GM19372 (cell line): ENCODE results near the gene PANX1.

ENCODE experiments used
- ATAC-seq: cut with Tn5 transposase; IDR thresholded peaks from one replicate; pipeline ENCODE4 v1.9.1; 2021; ENCODE audit warnings: mild to moderate bottlenecking, low read depth, moderate library complexity; ENCODE audit not compliant: unreplicated experiment

The PANX1 gene

GRCh38 chr11:94128291-94128745 lies 323 bp upstream of the PANX1 start:
- ATAC-seq: peak; percentile 23

GRCh38 chr11:94129512-94130297 lies 1.1 kb downstream of the PANX1 start:
- no peak for ATAC-seq

- ATAC-seq: no peak
Measured at GRCh38 chr11:94130298-94131046, 1.8 kb downstream of the PANX1 start.

- no peak for ATAC-seq
Measured at GRCh38 chr11:94131047-94131717, 2.5 kb downstream of the PANX1 start.

GRCh38 chr11:94131718-94132115 lies 3.1 kb downstream of the PANX1 start:
- ATAC-seq: no peak

GRCh38 chr11:94132152-94132558 lies 3.5 kb downstream of the PANX1 start:
- ATAC-seq: no peak

- ATAC-seq: no peak
Measured at GRCh38 chr11:94132823-94133408, 4.3 kb downstream of the PANX1 start.

GRCh38 chr11:94133752-94134151 lies 5.1 kb downstream of the PANX1 start:
- ATAC-seq: no peak

- peak; percentile 56 for ATAC-seq
Measured at GRCh38 chr11:94134651-94135512, 6.2 kb downstream of the PANX1 start.

- ATAC-seq: no peak
Measured at GRCh38 chr11:94139416-94139815, 10.8 kb downstream of the PANX1 start.

GRCh38 chr11:94140154-94140655 lies 11.6 kb downstream of the PANX1 start:
- ATAC-seq: no peak

GRCh38 chr11:94141511-94142307 lies 13.1 kb downstream of the PANX1 start:
- no peak for ATAC-seq

- ATAC-seq: no peak
Measured at GRCh38 chr11:94142308-94143281, 14.0 kb downstream of the PANX1 start.

- no peak for ATAC-seq
Measured at GRCh38 chr11:94144216-94144615, 15.6 kb downstream of the PANX1 start.

GRCh38 chr11:94144664-94145063 lies 16.0 kb downstream of the PANX1 start:
- ATAC-seq: no peak

GRCh38 chr11:94145431-94145830 lies 16.8 kb downstream of the PANX1 start:
- no peak for ATAC-seq

GRCh38 chr11:94145916-94146315 lies 17.3 kb downstream of the PANX1 start:
- ATAC-seq: no peak

GRCh38 chr11:94147433-94147845 lies 18.8 kb downstream of the PANX1 start:
- no peak for ATAC-seq
